Fibroblast of mammary gland (primary cell): ENCODE results near the gene GPR55.

ENCODE experiments used
- DNase-seq: peaks from one replicate; pipeline ENCODE4 v3.0.0-alpha.2; 2010; ENCODE audit warnings: low read depth
- H3K4me3 ChIP-seq: 2 replicates; pipeline ENCODE4 v1.5.1; 2011; ENCODE audit warnings: low read depth, mild to moderate bottlenecking, low read length, moderate library complexity; ENCODE audit not compliant: control insufficient read depth
- TF ChIP-seq, protein P1 (sequence below): conservative IDR thresholded peaks from 2 replicates; pipeline ENCODE4 v1.5.1; 2011; ENCODE audit warnings: low read depth, low read length, inconsistent platforms; ENCODE audit not compliant: control insufficient read depth, insufficient read depth

The GPR55 gene

DNA sequence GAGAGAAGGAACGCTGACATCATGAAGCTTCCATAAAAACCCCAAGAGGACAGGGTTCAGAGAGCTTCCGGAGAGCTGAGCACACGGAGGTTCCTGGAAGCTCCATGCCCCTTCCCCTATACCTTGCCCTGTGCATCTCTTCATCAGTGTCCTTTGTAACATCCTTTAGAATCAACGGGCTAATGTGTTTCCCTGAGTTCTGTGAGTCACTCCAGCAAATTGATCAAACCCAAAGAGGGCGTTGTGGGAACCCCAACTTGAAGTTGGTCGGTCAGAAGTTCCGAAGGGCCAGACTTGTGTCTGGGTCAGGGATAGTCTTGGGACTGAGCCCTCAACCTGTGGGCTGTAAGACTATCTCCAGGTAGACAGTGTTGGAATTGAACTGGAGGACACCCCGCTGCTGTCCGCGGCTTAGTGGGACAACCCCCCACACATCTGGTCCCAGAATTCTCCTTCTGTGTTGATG is 25.9 kb upstream of the GPR55 start:
- TF ChIP-seq, protein P1, sequence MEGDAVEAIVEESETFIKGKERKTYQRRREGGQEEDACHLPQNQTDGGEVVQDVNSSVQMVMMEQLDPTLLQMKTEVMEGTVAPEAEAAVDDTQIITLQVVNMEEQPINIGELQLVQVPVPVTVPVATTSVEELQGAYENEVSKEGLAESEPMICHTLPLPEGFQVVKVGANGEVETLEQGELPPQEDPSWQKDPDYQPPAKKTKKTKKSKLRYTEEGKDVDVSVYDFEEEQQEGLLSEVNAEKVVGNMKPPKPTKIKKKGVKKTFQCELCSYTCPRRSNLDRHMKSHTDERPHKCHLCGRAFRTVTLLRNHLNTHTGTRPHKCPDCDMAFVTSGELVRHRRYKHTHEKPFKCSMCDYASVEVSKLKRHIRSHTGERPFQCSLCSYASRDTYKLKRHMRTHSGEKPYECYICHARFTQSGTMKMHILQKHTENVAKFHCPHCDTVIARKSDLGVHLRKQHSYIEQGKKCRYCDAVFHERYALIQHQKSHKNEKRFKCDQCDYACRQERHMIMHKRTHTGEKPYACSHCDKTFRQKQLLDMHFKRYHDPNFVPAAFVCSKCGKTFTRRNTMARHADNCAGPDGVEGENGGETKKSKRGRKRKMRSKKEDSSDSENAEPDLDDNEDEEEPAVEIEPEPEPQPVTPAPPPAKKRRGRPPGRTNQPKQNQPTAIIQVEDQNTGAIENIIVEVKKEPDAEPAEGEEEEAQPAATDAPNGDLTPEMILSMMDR: no peak
- H3K4me3 ChIP-seq: no peak overlapping the region
- no peak for DNase-seq

GRCh38 chr2:230949966-230950873 is 25.2 kb upstream of the GPR55 start:
- no peak overlapping the region for H3K4me3 ChIP-seq
- DNase-seq: no peak
- TF ChIP-seq, protein P1: no peak

GRCh38 chr2:230947908-230948365 is 22.9 kb upstream of the GPR55 start:
- TF ChIP-seq, protein P1: no peak
- DNase-seq: no peak
- H3K4me3 ChIP-seq: no peak overlapping the region

DNA sequence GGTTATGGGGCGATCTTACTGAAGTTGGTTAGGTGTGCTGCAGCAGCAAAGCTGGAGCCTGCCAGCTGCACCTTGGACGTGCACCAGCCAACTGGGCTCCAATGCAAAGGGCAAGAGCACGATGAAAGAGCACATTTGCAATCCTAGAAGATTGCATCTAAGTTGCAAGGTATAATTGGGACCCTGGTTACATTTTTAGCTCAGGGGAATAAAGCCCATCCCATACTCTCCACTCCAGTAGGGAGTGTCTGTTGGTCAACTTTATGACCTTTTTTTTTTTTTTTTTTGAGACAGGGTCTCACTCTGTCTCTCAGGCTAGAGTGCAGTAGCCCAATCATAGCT is 22.2 kb upstream of the GPR55 start:
- DNase-seq: no peak
- no peak overlapping the region for H3K4me3 ChIP-seq
- TF ChIP-seq, protein P1: no peak

GRCh38 chr2:230946429-230947234 is 21.6 kb upstream of the GPR55 start:
- no peak overlapping the region for H3K4me3 ChIP-seq
- TF ChIP-seq, protein P1: no peak
- no peak for DNase-seq

- H3K4me3 ChIP-seq: no peak overlapping the region
- TF ChIP-seq, protein P1: no peak
- no peak for DNase-seq
These were observed 19.8 kb upstream of the GPR55 start for GRCh38 chr2:230944757-230945372.
